ENCODE measurements around the gene KIAA1191. TPM values are rescaled to one million over a fixed set of nuclear protein-coding genes. Genes with fewer than 3 reads are reported as not detected.

Gene KIAA1191
- total RNA-seq, 1 donor from 2014 or later: 88.0 TPM

GRCh38 chr5:176383961-176384360 lies 22.4 kb upstream of the KIAA1191 start:
- Mint-ChIP-seq H3K4me3 (no peak overlapping the region), H3K27me3 (no peaks in the 10 kb centered on the region)

GRCh38 chr5:176383248-176383905 lies 21.8 kb upstream of the KIAA1191 start:
- DNase-seq (ENCODE audit: extremely low spot score, unreplicated experiment): no peak
- TF ChIP-seq CTCF (conservative IDR thresholded peaks at IDR 0.05): no peak
- Mint-ChIP-seq H3K9me3 (no peaks in the 10 kb centered on the region), H3K27ac (no peak overlapping the region), H3K27me3 (no peaks in the 10 kb centered on the region), H3K4me1 (ENCODE audit: unreplicated experiment) (peaks cover 11% of the 10 kb centered on the region), H3K4me3 (no peak overlapping the region), H3K36me3 (peaks cover 13% of the 10 kb centered on the region)

More at GRCh38 chr5:176383961-176384360, 22.4 kb upstream of the KIAA1191 start:
- no peaks in the 10 kb centered on the region for H3K9me3 Mint-ChIP-seq
- peaks cover 13% of the 10 kb centered on the region for H3K36me3 Mint-ChIP-seq
- H3K4me1 Mint-ChIP-seq (ENCODE audit: unreplicated experiment): peaks cover 11% of the 10 kb centered on the region
- TF ChIP-seq CTCF (conservative IDR thresholded peaks at IDR 0.05): no peak
- DNase-seq (ENCODE audit: extremely low spot score, unreplicated experiment): no peak
- no peak overlapping the region for H3K27ac Mint-ChIP-seq

- Mint-ChIP-seq H3K4me1 (ENCODE audit: unreplicated experiment) (peaks cover 11% of the 10 kb centered on the region), H3K36me3 (peaks cover 13% of the 10 kb centered on the region), H3K4me3 (no peak overlapping the region), H3K9me3 (no peaks in the 10 kb centered on the region), H3K27me3 (no peaks in the 10 kb centered on the region), H3K27ac (no peak overlapping the region)
- TF ChIP-seq CTCF (conservative IDR thresholded peaks at IDR 0.05): no peak
- no peak for DNase-seq (ENCODE audit: extremely low spot score, unreplicated experiment)
These were observed 21.2 kb upstream of the KIAA1191 start for GRCh38 chr5:176382721-176383120.

GRCh38 chr5:176381979-176382378 lies 20.4 kb upstream of the KIAA1191 start:
- Mint-ChIP-seq H3K9me3 (no peaks in the 10 kb centered on the region), H3K36me3 (peaks cover 13% of the 10 kb centered on the region), H3K4me3 (no peak overlapping the region), H3K27ac (no peak overlapping the region), H3K27me3 (no peaks in the 10 kb centered on the region), H3K4me1 (ENCODE audit: unreplicated experiment) (peaks cover 11% of the 10 kb centered on the region)
- DNase-seq (ENCODE audit: extremely low spot score, unreplicated experiment): no peak
- TF ChIP-seq CTCF (conservative IDR thresholded peaks at IDR 0.05): no peak

- no peak for TF ChIP-seq CTCF (conservative IDR thresholded peaks at IDR 0.05)
- Mint-ChIP-seq H3K36me3 (peaks cover 12% of the 10 kb centered on the region), H3K27me3 (no peaks in the 10 kb centered on the region), H3K27ac (no peak overlapping the region), H3K4me3 (no peak overlapping the region), H3K4me1 (ENCODE audit: unreplicated experiment) (peaks cover 7% of the 10 kb centered on the region), H3K9me3 (no peaks in the 10 kb centered on the region)
- no peak for DNase-seq (ENCODE audit: extremely low spot score, unreplicated experiment)
These were observed 19.9 kb upstream of the KIAA1191 start for GRCh38 chr5:176381423-176381822.
